ENCODE results near the gene CRACDL.

GRCh38 chr2:98923244-98923940 lies 12.6 kb downstream of the CRACDL start:
- no peak for TF ChIP-seq SPI1 (IDR thresholded peaks at IDR 0.05; ENCODE audit: low read depth, low read length)
- TF ChIP-seq POLR2A (IDR thresholded peaks at IDR 0.05; ENCODE audit: low read depth, low read length), result no peak
- TF ChIP-seq POLR2AphosphoS5 (IDR thresholded peaks at IDR 0.05; ENCODE audit: low read depth, low read length), result no peak
